GM18526 (cell line): ENCODE data around the gene HADHA.

Source experiments
- POLR2A ChIP-seq: IDR thresholded peaks from 3 replicates; pipeline ENCODE4 v1.6.1; 2011; ENCODE audit not compliant: insufficient read length; ENCODE audit errors: extremely low read depth

The HADHA gene

GRCh38 chr2:26150243-26150642 lies 94.2 kb downstream of the HADHA start:
- TF ChIP-seq POLR2A, result no peak

GRCh38 chr2:26148501-26148900 lies 95.9 kb downstream of the HADHA start:
- no peak for TF ChIP-seq POLR2A

GRCh38 chr2:26144953-26145680 lies 99.3 kb downstream of the HADHA start:
- no peak for TF ChIP-seq POLR2A

- TF ChIP-seq POLR2A, result no peak
Measured at GRCh38 chr2:26144031-26144430, 100.4 kb downstream of the HADHA start.

GRCh38 chr2:26141145-26141769 lies 103.2 kb downstream of the HADHA start:
- no peak for TF ChIP-seq POLR2A
